Measurements from ENCODE around the gene ACVR2A.

Gene ACVR2A

GRCh38 chr2:147917161-147917560 lies 72.3 kb downstream of the ACVR2A start:
- DNase-seq (ENCODE audit: low read depth in 4 of 4, low spot score in 1 of 4), result no peak

- DNase-seq (ENCODE audit: low read depth in 4 of 4, low spot score in 1 of 4), result no peak
Observed at GRCh38 chr2:147923846-147924245, 79.0 kb downstream of the ACVR2A start.

GRCh38 chr2:147924647-147925046 lies 79.8 kb downstream of the ACVR2A start:
- DNase-seq (ENCODE audit: low read depth in 4 of 4, low spot score in 1 of 4), result no peak

GRCh38 chr2:147925886-147926285 lies 81.1 kb downstream of the ACVR2A start:
- DNase-seq (ENCODE audit: low read depth in 4 of 4, low spot score in 1 of 4), result no peak

GRCh38 chr2:147927053-147927588 lies 82.3 kb downstream of the ACVR2A start:
- DNase-seq (ENCODE audit: low read depth in 4 of 4, low spot score in 1 of 4), result no peak

GRCh38 chr2:147933931-147934330 lies 89.1 kb downstream of the ACVR2A start:
- no peak for DNase-seq (ENCODE audit: low read depth in 4 of 4, low spot score in 1 of 4)

GRCh38 chr2:147934881-147935620 lies 90.2 kb downstream of the ACVR2A start:
- no peak for DNase-seq (ENCODE audit: low read depth in 4 of 4, low spot score in 1 of 4)

GRCh38 chr2:147937744-147938349 lies 93.0 kb downstream of the ACVR2A start:
- no peak for DNase-seq (ENCODE audit: low read depth in 4 of 4, low spot score in 1 of 4)

GRCh38 chr2:147939313-147939712 lies 94.5 kb downstream of the ACVR2A start:
- DNase-seq (ENCODE audit: low read depth in 4 of 4, low spot score in 1 of 4), result no peak

GRCh38 chr2:147945660-147946059 lies 100.8 kb downstream of the ACVR2A start:
- DNase-seq (ENCODE audit: low read depth in 4 of 4, low spot score in 1 of 4), result no peak

- no peak for DNase-seq (ENCODE audit: low read depth in 4 of 4, low spot score in 1 of 4)
Observed at GRCh38 chr2:147952118-147952517, 107.3 kb downstream of the ACVR2A start.

GRCh38 chr2:147968571-147968970 lies 123.7 kb downstream of the ACVR2A start:
- DNase-seq (ENCODE audit: low read depth in 4 of 4, low spot score in 1 of 4), result no peak

GRCh38 chr2:147976102-147976501 lies 131.3 kb downstream of the ACVR2A start:
- DNase-seq (ENCODE audit: low read depth in 4 of 4, low spot score in 1 of 4), result no peak

- no peak for DNase-seq (ENCODE audit: low read depth in 4 of 4, low spot score in 1 of 4)
Observed at GRCh38 chr2:147977679-147978078, 132.8 kb downstream of the ACVR2A start.
